NCI-H1092 treated with DMSO at 0.1 percent for 48 hours (cell line): Measurements from ENCODE around the gene PALM2AKAP2.
A peak's percentile ranks its signal among the peaks of the same experiment; 100 is the strongest.
"Not testable (repeated sequence)": the region's sequence is repeated elsewhere in the genome, so short reads cannot be mapped to it uniquely, and the experiment has no call there.

ENCODE experiments used
- DNase-seq: peaks from one replicate; lab custom pipeline; 2025; lab: John Stamatoyannopoulos, UW

PALM2AKAP2 gene

DNA sequence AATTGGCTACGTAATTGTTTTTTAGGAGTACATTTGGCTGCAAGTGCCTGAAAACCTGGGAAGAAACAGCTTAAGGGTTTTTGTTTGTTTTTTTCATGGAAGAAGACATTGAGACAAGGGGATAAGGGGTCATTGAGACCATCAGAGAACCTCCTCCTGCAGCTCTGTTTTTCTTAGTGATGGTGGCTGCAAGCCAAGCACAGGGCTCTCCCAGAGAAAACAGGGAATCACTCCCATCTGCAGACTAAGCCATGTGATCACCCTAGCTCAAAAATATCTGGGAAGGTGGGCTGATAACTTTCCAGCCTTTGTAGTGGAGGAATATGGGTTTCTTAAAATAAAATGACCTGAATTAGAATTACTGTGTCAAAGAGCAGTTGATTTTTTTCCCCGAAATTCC lies 25.1 kb downstream of the PALM2AKAP2 start:
- peak; percentile 37 for DNase-seq

DNA sequence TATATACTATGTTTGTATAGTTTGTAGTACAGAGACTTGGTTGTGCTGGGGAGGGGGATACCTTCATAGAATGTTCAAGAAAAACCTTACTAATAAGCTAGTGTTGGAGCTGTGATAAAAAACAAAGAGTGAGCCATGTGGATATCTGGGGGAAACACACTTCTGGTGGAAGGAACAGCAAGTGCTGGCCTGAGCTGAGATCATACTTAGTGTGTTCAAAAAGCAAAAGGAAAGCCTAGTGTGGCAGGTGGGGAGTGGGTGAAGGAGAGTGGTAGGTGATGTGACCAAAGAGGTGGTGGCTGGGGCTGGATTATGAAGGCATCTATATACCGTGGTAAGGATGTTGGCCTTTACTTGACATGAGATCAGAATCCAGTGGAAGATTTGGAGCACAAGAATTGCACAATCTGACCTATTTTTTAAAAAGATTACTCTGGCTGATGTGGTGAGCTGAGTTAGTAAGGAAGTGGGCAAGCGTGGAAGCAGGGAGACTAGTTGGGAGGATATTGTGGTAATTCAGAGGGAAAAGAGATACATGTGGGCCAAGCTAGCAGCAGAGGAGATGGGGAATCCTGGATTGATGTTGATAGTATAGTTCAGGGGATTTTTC lies 26.6 kb downstream of the PALM2AKAP2 start:
- DNase-seq, result no peak

DNA sequence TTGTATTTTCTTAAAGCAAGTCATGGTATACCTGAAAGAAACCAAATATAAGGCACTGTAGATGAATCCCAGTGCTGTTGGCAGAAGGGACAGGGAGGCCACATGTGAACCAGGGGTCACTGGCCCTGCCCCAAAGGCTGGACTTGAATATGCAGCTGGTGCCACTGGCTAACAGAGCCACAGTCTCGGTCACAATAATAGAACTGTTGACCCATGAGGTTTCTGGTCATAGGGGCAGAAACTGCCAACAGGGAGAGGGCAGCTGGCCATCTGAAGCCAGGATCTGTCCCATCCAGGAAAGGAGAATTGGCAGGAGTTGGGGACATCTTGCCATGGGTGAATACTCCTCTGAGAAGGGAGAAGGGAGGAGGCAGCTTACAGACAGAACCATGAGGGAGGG lies 31.9 kb downstream of the PALM2AKAP2 start:
- no peak for DNase-seq

DNA sequence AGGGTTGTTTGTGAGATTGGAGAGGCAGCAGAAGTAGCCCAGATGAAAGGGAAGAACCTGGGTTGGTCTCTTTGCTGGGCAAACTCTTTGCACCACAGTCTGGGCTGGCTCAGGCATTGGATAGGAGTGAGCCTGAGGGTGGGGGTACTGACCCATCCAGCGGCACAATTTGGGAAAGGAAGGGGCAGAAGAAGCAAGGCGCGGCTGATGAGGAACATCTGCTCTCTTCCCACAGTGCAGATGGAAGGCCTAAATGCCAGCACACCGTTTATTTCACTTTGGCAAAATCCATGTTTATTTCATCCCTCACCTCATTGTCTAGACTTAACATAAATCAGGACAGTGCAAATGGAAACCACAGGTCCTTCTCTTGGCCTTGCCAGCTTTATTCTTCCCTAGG lies 32.3 kb downstream of the PALM2AKAP2 start:
- DNase-seq, result no peak

GRCh38 chr9:109812818-109813281 lies 32.9 kb downstream of the PALM2AKAP2 start:
- no peak for DNase-seq

GRCh38 chr9:109813303-109813702 lies 33.3 kb downstream of the PALM2AKAP2 start:
- DNase-seq, result no peak

DNA sequence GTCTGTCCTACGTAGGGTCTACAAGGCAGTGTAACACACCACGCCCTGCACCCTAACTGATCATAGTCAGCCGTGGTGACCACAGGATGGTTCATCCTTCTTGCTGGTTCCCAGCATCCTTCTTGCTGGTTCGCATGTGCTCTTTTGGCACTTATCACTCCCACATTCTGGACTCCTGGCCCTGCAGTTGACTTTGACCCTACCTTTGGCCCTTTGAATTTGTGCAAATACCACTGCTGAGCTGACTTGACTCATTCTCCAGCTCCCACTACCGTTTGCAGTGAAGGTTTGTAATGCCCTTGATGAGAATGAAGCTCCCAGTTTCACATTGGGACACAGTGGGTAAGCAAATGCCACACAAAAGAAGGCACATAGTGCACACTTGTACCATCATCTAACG lies 33.8 kb downstream of the PALM2AKAP2 start:
- no peak for DNase-seq

GRCh38 chr9:109815366-109815947 lies 35.5 kb downstream of the PALM2AKAP2 start:
- no peak for DNase-seq

DNA sequence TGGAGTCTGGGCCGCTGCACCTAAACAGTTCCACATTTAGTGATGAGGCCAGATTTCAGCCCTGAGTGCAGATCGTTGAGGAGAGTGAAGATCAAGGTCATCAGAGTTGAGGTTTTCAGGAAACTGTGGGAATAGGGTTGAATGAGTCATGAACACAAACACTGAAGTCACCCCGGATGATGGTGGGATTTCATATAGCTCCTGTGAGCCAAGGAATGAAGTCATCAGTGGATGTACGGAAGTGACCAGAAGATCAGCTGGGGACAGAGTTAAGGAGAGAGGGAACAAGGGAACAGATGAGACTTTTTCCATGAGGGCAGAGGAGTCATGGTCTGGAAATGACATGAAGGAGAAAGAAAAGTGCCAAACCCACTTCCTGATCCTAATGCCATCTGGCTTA lies 36.5 kb downstream of the PALM2AKAP2 start:
- DNase-seq, result no peak

GRCh38 chr9:109817146-109817845 lies 37.3 kb downstream of the PALM2AKAP2 start:
- no peak for DNase-seq

DNA sequence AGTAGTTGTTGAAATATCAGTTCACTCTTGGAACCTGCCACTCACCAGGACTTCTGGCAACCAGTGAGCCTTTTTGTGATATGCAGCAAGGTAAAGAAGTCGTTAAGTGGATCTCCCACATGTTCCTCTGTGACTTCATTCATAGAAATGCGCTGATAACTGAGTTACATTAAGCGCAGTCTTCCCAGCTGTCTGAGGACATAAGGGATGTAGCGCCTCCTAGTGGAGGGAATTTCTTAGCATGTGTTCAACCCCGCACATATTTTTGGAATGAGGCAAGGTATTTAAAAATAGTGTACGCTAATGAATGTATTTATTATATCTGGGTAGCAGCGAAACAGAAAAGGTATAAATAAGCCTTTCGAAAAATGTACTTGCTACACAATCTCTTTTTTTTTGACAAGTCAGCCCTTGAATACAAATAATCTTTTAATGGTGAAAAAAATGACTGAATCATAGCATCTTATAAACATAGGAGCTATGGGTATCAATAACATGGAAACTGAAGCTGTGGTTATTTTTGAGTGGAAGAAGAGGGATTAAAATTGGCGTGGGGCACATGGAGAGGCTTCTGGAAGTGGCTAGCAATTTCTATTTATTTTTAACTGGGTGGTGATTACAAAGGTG lies 38.0 kb downstream of the PALM2AKAP2 start:
- DNase-seq, result peak; percentile 85

- DNase-seq, result no peak
These were observed 41.7 kb downstream of the PALM2AKAP2 start for GRCh38 chr9:109821711-109822110.

GRCh38 chr9:109825383-109825782 lies 45.4 kb downstream of the PALM2AKAP2 start:
- not testable (repeated sequence) for DNase-seq

DNA sequence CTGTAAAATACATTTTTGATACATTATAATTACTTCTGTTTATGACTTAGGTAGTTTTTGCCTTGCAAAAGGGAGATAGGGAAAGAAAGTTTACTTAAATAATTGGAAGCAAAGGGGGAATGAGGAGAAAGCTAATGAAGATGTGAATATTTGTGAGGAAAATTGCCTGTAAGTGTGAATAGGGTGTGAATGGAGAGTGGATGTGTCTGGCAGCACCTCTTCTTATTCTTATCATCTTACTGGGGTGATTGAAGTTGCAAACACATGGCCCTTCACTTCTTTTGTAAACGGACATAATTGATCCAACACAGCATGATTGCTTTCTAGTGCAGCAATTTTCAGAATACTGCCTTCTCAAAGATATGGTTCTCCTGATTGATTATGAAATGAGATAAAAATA lies 46.6 kb downstream of the PALM2AKAP2 start:
- peak; percentile 25 for DNase-seq

GRCh38 chr9:109828254-109828653 lies 48.3 kb downstream of the PALM2AKAP2 start:
- peak; percentile 77 for DNase-seq
